Activated CD4-positive, alpha-beta T cell treated with anti-CD3 and anti-CD28 coated beads, Interleukin-2, amount 10 ng/mL, durations not matched to agents 24 days and 14 days (primary cell): ENCODE results near the gene DIP2C. TPM values are rescaled to one million over a fixed set of nuclear protein-coding genes. Genes with fewer than 3 reads are reported as not detected.

Experiments
- DNase-seq: peaks from one replicate; pipeline ENCODE4 v3.0.0; 2022
- H3K27ac Mint-ChIP-seq: one replicate; pipeline ENCODE4 v1.8.0; 2022; ENCODE audit warnings: mild to moderate bottlenecking, mixed read lengths
- H3K27me3 Mint-ChIP-seq: one replicate; pipeline ENCODE4 v1.8.0; 2022; ENCODE audit warnings: mixed read lengths
- H3K36me3 Mint-ChIP-seq: one replicate; pipeline ENCODE4 v1.8.0; 2022; ENCODE audit warnings: low read depth, mild to moderate bottlenecking, mixed read lengths
- H3K4me1 Mint-ChIP-seq: one replicate; pipeline ENCODE4 v1.8.0; 2021; ENCODE audit warnings: mixed read lengths
- H3K4me3 Mint-ChIP-seq: one replicate; pipeline ENCODE4 v1.8.0; 2022; ENCODE audit warnings: mild to moderate bottlenecking, moderate library complexity, mixed read lengths
- H3K9me3 Mint-ChIP-seq: one replicate; pipeline ENCODE4 v1.8.0; 2021; ENCODE audit warnings: mixed read lengths
- intact Hi-C: fragments of 100-400 bp; cut with micrococcal nuclease; formaldehyde crosslinking; loops from one replicate; pipeline ENCODE4 v1.15.1; 2023
- total RNA-seq: library from RNA; stranded (reverse); gene quantifications from 2 replicates; pipeline ENCODE4 v1.2.3, GENCODE V29; 2022

The DIP2C gene
- total RNA-seq, 1 donor from 2014 or later, result 1.4 TPM

- DNase-seq, result no peak
- H3K27me3 Mint-ChIP-seq, result no peaks in the 10 kb centered on the region
- H3K9me3 Mint-ChIP-seq, result no peaks in the 10 kb centered on the region
- intact Hi-C loops, result no loop called here
- no peak overlapping the region for H3K4me3 Mint-ChIP-seq
- no peak overlapping the region for H3K27ac Mint-ChIP-seq
- H3K4me1 Mint-ChIP-seq, result peaks cover 17% of the 10 kb centered on the region
- H3K36me3 Mint-ChIP-seq, result peaks cover 4% of the 10 kb centered on the region
Measured at GRCh38 chr10:285216-285615, 404.3 kb downstream of the DIP2C start.

- peak; percentile 74 for DNase-seq
- peak overlapping the region; percentile 73 for H3K27ac Mint-ChIP-seq
- peaks cover 17% of the 10 kb centered on the region for H3K4me1 Mint-ChIP-seq
- H3K27me3 Mint-ChIP-seq, result no peaks in the 10 kb centered on the region
- H3K36me3 Mint-ChIP-seq, result peaks cover 4% of the 10 kb centered on the region
- no peaks in the 10 kb centered on the region for H3K9me3 Mint-ChIP-seq
- peak overlapping the region; percentile 47 for H3K4me3 Mint-ChIP-seq
- intact Hi-C loops, result loop anchor here (5.0 kb wide), 1 partner anchor 48 kb away; no protein-coding TSS in a partner anchor
Measured at GRCh38 chr10:283916-284356, 405.5 kb downstream of the DIP2C start.

- no peak overlapping the region for H3K4me3 Mint-ChIP-seq
- H3K27me3 Mint-ChIP-seq, result no peaks in the 10 kb centered on the region
- no peak overlapping the region for H3K27ac Mint-ChIP-seq
- peaks cover 4% of the 10 kb centered on the region for H3K36me3 Mint-ChIP-seq
- no peaks in the 10 kb centered on the region for H3K9me3 Mint-ChIP-seq
- intact Hi-C loops, result loop anchor here (5.0 kb wide), 1 partner anchor 49 kb away; no protein-coding TSS in a partner anchor
- peaks cover 17% of the 10 kb centered on the region for H3K4me1 Mint-ChIP-seq
- DNase-seq, result no peak
Measured at GRCh38 chr10:283140-283479, 406.4 kb downstream of the DIP2C start.

GRCh38 chr10:282294-283139, 407.0 kb downstream of the DIP2C start:
- H3K27me3 Mint-ChIP-seq, result no peaks in the 10 kb centered on the region
- H3K4me3 Mint-ChIP-seq, result no peak overlapping the region
- H3K27ac Mint-ChIP-seq, result no peak overlapping the region
- DNase-seq, result no peak
- no peaks in the 10 kb centered on the region for H3K9me3 Mint-ChIP-seq
- peaks cover 4% of the 10 kb centered on the region for H3K36me3 Mint-ChIP-seq
- intact Hi-C loops, result loop anchor here (5.0 kb wide), 1 partner anchor 50 kb away; no protein-coding TSS in a partner anchor
- peaks cover 17% of the 10 kb centered on the region for H3K4me1 Mint-ChIP-seq

- intact Hi-C loops, result loop anchor here (5.0 kb wide), 1 partner anchor 53 kb away; no protein-coding TSS in a partner anchor
- H3K27me3 Mint-ChIP-seq, result no peaks in the 10 kb centered on the region
Measured at GRCh38 chr10:279655-280054, 409.8 kb downstream of the DIP2C start.

GRCh38 chr10:279232-279631, 410.2 kb downstream of the DIP2C start:
- H3K27me3 Mint-ChIP-seq, result no peaks in the 10 kb centered on the region
- intact Hi-C loops, result no loop called here
- H3K36me3 Mint-ChIP-seq, result peaks cover 2% of the 10 kb centered on the region
- no peak overlapping the region for H3K27ac Mint-ChIP-seq
- no peak overlapping the region for H3K4me3 Mint-ChIP-seq
- peaks cover 11% of the 10 kb centered on the region for H3K4me1 Mint-ChIP-seq
- DNase-seq, result no peak
- no peaks in the 10 kb centered on the region for H3K9me3 Mint-ChIP-seq

More at GRCh38 chr10:279655-280054, 409.8 kb downstream of the DIP2C start:
- DNase-seq, result no peak
- Mint-ChIP-seq H3K9me3 (no peaks in the 10 kb centered on the region), H3K27ac (no peak overlapping the region), H3K4me1 (peaks cover 13% of the 10 kb centered on the region), H3K4me3 (no peak overlapping the region), H3K36me3 (peaks cover 4% of the 10 kb centered on the region)

GRCh38 chr10:278707-279106, 410.8 kb downstream of the DIP2C start:
- intact Hi-C loops, result no loop called here
- H3K36me3 Mint-ChIP-seq, result no peaks in the 10 kb centered on the region
- DNase-seq, result no peak
- H3K27me3 Mint-ChIP-seq, result no peaks in the 10 kb centered on the region
- no peak overlapping the region for H3K4me3 Mint-ChIP-seq
- H3K4me1 Mint-ChIP-seq, result peaks cover 5% of the 10 kb centered on the region
- H3K27ac Mint-ChIP-seq, result no peak overlapping the region
- no peaks in the 10 kb centered on the region for H3K9me3 Mint-ChIP-seq

- peaks cover 2% of the 10 kb centered on the region for H3K4me1 Mint-ChIP-seq
- intact Hi-C loops, result no loop called here
- H3K27me3 Mint-ChIP-seq, result no peaks in the 10 kb centered on the region
- no peaks in the 10 kb centered on the region for H3K9me3 Mint-ChIP-seq
- H3K27ac Mint-ChIP-seq, result no peak overlapping the region
- DNase-seq, result no peak
- no peaks in the 10 kb centered on the region for H3K36me3 Mint-ChIP-seq
- H3K4me3 Mint-ChIP-seq, result no peak overlapping the region
Measured at GRCh38 chr10:277963-278362, 411.5 kb downstream of the DIP2C start.

GRCh38 chr10:275680-276079, 413.8 kb downstream of the DIP2C start:
- intact Hi-C loops, result no loop called here
- H3K36me3 Mint-ChIP-seq, result no peaks in the 10 kb centered on the region
- H3K27me3 Mint-ChIP-seq, result no peaks in the 10 kb centered on the region
- H3K27ac Mint-ChIP-seq, result no peak overlapping the region
- no peak overlapping the region for H3K4me3 Mint-ChIP-seq
- H3K9me3 Mint-ChIP-seq, result no peaks in the 10 kb centered on the region
- DNase-seq, result no peak
- no peaks in the 10 kb centered on the region for H3K4me1 Mint-ChIP-seq

- Mint-ChIP-seq H3K27me3 (no peaks in the 10 kb centered on the region), H3K9me3 (no peaks in the 10 kb centered on the region), H3K4me1 (no peaks in the 10 kb centered on the region), H3K36me3 (no peaks in the 10 kb centered on the region), H3K27ac (no peak overlapping the region), H3K4me3 (no peak overlapping the region)
- intact Hi-C loops, result no loop called here
- DNase-seq, result no peak
Measured at GRCh38 chr10:274866-275265, 414.6 kb downstream of the DIP2C start.

GRCh38 chr10:273088-273487, 416.4 kb downstream of the DIP2C start:
- H3K4me1 Mint-ChIP-seq, result no peaks in the 10 kb centered on the region
- DNase-seq, result no peak
- no peaks in the 10 kb centered on the region for H3K36me3 Mint-ChIP-seq
- H3K27me3 Mint-ChIP-seq, result no peaks in the 10 kb centered on the region
- H3K9me3 Mint-ChIP-seq, result no peaks in the 10 kb centered on the region
- no peak overlapping the region for H3K4me3 Mint-ChIP-seq
- intact Hi-C loops, result no loop called here
- no peak overlapping the region for H3K27ac Mint-ChIP-seq

GRCh38 chr10:271722-272121, 417.7 kb downstream of the DIP2C start:
- Mint-ChIP-seq H3K4me3 (no peak overlapping the region), H3K27me3 (no peaks in the 10 kb centered on the region), H3K36me3 (no peaks in the 10 kb centered on the region), H3K27ac (no peak overlapping the region), H3K4me1 (no peaks in the 10 kb centered on the region), H3K9me3 (no peaks in the 10 kb centered on the region)
- intact Hi-C loops, result no loop called here
- DNase-seq, result no peak

- Mint-ChIP-seq H3K4me1 (no peaks in the 10 kb centered on the region), H3K27ac (no peak overlapping the region), H3K4me3 (no peak overlapping the region), H3K9me3 (no peaks in the 10 kb centered on the region), H3K36me3 (no peaks in the 10 kb centered on the region), H3K27me3 (no peaks in the 10 kb centered on the region)
- intact Hi-C loops, result no loop called here
- no peak for DNase-seq
Measured at GRCh38 chr10:271201-271600, 418.3 kb downstream of the DIP2C start.

- intact Hi-C loops, result no loop called here
- Mint-ChIP-seq H3K36me3 (no peaks in the 10 kb centered on the region), H3K27ac (no peak overlapping the region), H3K9me3 (peaks cover 5% of the 10 kb centered on the region), H3K4me1 (no peaks in the 10 kb centered on the region), H3K27me3 (no peaks in the 10 kb centered on the region), H3K4me3 (no peak overlapping the region)
- no peak for DNase-seq
Measured at GRCh38 chr10:269440-270074, 419.9 kb downstream of the DIP2C start.
